GM12892 (cell line): ENCODE data around the gene HECW1.

Source experiments
- POLR2A ChIP-seq: IDR thresholded peaks from 2 replicates; pipeline ENCODE4 v1.6.1; 2011; ENCODE audit warnings: low read depth, low read length, control low read depth
- POLR2AphosphoS5 ChIP-seq: IDR thresholded peaks from 2 replicates; pipeline ENCODE4 v1.6.1; 2011; ENCODE audit warnings: low read depth, low read length, control low read depth
- TAF1 ChIP-seq: IDR thresholded peaks from 2 replicates; pipeline ENCODE4 v1.6.1; 2011; ENCODE audit warnings: low read depth, mild to moderate bottlenecking, control low read depth, low read length, borderline replicate concordance

DNA sequence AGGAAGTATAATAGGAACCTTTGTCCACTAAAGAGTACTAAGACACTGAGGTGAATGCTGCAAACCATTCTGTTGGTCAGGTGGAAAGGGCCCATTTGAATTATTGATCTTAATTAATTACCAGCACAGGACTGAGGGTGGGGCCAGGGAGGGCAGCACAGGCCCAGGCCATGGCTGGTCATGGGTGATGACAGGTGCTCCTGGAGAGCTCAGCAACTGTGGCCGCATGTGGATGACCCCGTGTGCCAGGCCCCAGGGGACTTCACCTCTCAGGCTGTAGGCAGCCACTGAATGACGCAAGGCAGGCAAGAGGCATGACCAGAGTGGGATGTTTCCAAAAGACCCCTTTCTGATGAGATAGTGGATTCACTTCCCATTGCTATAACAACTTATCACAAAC is 54.2 kb downstream of the HECW1 start:
- TF ChIP-seq POLR2A (no peak), TAF1 (no peak), POLR2AphosphoS5 (no peak)
